Stimulated activated CD4-positive, alpha-beta T cell treated with anti-CD3 and anti-CD28 coated beads, Interleukin-1b, Interleukin-23, amount 100 ng/mL, for 48 hours (primary cell): Measurements from ENCODE around the gene EXOC6B.
A peak's percentile ranks its signal among the peaks of the same experiment; 100 is the strongest.

Source experiments
- DNase-seq: peaks from one replicate; pipeline ENCODE4 v3.0.0-alpha.2; 2020

EXOC6B gene

DNA sequence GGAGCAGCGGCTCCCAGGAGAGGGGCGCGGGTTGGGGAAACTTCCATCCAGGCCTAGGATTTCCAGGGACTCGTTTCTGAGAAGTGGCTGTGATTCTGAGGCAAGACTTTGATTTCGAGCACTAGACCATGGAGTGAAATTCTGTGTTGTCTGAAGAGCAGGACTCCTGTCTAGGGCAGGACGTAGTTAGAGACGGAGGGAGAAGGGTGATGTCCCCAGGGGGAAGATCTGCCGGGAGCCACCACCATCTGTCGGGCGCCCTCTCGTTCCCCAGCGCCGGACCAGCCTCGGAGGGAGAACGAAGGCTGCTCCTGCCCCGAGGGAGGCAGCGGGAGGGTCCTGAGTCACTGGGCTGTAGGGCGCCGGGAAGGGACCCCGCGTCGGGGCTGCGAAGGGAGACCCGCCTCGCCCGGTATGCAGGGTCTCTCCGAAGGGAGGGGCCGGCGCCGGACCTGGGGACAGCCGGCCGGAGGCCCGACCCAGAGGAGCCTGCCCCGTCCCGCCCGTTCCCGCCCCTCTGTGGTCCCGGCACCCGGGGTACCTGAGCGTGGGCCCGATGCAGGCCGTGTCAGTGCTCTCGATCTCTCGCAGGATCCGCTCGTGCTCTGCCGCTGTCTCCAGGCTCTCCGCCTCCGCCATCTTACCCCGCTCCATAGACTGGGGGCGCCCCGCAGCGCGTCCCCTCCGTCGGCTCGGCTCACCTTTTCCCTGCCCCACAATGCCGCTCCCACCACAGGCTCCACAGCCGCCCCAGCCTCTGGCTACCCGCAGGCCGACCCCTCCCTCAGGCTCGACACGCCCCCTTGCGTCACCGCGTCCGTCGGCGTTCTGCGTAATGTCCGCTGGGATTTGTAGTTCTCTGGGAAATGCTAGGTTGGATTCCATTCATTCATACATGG lies at the start of gene EXOC6B:
EXOC6B (minus strand) TSS at position 777 of the 899 bp plus-strand sequence.
- peak; percentile 84 for DNase-seq

DNA sequence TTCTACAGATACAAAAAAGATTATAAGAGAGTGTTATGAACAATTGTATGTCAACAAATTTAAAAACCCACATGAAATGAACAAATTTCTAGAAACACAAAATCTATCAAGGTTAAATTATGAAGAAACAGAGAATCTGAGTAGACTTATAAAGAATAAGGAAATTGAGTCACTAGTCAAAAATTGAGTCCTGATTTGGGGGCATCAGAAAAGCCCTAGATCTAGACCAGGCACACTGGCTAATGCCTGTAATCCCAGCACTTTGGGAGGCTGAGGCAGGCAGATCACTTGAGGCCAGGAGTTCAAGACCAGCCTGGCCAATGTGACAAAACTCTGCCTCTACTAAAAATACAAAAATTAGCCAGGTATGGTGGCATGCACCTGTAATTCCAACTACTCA lies 46.0 kb upstream of the EXOC6B start:
- no peak for DNase-seq

DNA sequence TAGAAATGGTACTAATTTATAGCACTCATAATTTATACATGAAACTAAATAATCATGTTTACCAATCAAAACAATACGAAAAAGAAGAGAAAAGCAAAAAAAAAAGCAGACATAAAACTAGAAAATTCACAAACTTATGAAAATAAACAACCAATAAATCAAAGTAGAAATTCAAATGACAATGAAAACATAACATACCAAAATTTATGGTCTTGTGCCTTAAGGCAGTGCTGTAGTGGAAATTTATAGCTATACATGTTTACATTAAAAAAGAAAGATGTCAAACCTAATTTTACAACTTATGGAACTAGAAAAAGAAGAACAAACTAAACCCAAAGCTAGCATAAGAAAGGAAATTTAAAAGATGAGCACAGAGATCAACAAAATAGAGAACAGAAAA lies 45.2 kb upstream of the EXOC6B start:
- DNase-seq = no peak

DNA sequence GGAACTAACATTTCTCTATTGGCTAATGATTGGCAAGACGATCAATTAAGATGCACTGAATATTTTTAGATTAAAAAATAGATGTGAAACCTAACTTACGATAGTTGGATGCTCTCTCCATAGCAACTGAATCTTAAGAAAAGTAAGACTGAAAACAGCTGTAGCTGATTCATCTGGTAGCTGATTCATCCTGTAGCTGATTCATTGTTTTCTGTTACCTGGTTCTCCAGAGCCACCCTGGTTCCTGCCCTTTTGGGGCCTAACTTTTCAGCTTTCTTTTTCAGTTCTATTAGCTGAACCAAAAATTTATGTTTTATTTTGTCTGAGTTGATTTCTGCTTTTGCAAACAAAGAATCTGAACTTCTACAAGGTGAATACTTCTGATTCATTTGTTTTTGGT lies 38.7 kb upstream of the EXOC6B start:
- peak; percentile 32 for DNase-seq

DNA sequence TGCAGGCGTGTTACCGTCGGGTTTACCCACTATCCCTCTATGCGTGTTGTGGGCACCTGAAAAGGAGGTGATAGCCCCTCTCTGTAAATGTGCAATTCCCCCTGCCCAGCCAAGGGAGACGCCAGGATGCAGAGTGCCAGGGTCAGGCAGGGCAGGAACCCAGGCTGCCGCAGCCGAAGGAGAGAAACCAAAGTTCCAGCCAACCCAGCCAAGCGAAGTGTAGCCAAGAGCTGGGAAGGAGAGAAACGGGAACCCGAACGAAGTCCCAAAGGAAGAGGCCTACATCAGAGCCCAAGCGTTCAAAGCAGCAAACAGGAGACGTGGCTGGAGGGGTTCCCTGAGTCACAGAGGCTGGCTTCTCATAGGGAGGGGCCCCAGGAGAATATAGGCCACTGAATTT lies 37.2 kb upstream of the EXOC6B start:
- no peak for DNase-seq

DNA sequence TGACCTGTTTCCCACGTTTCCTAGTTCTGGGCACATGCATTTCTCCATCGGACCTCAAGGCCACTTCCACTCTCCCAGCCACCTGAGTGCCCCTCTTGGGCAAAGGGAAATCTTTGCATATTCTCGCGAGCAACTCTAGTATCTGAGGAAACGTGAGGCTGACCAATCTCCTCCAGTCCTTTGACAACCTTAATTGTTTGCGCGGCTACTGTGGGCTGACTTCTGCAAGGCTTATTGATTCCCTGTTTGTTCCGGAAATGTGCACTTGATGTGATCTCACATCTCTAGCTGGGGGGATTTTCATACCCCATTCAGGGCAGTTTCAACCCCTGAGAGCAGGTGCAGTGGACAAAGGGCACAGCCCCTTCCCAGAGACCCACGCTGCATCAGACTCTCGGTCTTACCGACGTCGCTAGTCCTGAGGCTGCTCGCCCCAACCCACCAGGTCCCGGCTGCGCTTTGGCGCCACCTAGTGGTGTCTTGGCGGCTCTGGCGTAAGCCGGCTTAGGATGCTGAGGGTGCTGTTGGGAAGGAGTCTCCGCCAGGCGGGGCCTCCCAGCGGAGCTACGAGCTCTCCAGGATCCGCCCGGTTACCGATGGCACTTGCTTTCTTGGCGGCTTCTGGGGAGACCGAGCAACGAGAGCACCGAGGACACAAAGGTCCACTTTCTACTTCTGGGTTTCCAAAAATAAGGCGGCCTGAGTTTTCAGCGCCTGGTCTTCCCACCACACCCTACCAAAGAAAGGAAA lies 36.6 kb upstream of the EXOC6B start:
- peak; percentile 86 for DNase-seq

DNA sequence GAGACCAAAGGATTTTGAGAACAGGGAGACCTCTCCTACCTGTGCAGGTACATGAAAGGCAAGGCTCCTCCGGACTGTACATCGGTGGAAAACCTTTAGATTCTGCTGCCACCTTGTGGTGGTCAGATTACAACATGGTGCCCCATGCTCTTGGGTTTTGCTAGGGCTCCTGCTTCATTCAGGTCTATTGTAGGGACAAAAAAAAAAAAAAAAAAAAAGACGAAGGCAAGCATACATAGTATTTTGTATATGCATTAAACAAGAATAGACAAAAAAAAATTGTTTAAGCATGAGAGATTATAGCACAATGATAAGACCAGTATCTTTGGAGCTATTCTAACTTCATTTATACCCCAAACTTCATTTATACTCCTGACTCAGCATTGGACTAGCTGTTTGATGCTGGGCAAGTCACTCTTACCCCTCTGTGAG lies 34.0 kb upstream of the EXOC6B start:
- peak; percentile 50 for DNase-seq

DNA sequence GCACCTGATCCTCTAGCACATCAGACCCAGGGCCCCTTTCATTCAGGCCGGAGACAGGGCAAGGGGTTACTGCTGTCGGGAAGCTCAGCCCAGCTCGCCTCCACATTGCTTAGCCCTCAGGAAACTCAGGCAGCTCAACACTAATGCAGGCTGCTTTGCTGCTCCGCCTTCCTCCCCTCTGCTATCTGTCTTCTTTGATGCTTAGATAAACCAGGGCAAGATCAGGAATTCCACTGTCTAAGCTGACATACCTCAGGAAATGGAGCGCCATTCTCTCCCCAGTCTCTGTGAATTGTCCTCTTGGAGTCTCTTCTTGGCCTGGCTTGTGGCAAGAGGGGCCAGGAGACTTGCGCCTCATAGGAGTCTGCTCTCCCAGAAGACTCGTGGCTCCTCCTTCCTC lies 25.5 kb upstream of the EXOC6B start:
- DNase-seq = no peak

DNA sequence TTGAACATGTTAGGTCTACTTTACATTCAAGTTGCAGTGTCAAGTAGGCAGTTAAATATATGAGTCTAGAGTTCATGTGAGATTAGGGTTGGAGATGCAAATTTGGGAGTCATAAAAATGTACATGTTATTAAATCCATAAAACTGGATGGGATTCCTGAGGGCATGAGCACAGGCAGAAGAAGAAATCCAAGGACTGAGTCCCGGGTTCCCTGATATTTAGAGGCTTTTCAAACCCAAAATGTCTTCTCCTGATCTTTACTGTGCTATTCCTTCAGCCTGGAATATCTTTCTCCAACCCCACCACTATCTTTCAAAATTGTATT lies 23.3 kb upstream of the EXOC6B start:
- no peak for DNase-seq

DNA sequence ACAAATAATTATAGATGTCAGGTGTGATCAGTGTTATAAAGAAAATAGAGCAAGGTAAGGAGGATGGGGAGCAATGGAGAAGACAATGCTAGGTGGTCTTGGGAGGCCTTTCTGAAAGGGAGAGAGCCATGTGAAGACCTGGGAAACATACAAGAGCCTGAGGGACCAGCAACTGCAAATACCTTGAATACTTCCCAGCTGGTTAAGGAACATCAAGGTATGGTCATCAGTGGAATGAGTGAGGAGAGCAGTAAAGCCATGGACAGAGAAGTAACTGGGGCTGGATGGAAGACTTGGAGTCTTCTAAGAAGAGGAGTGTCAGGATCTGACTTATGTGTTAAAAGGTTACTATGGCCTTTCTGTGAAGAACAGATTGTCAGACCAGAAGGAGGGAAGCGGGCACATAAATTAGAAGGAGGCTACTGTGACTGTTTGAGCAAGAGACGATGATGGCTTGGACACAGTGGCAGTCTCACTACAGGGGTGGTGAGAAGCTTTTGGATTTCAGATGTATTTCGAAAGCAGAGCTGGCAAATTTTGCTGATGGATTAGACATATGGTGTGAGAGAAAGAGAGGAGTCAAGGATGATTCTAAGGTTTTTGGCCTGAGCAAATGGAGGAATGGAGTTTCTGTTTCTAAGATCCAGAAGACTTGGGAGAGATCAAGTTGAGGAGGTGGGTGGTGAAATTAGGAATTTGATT lies 22.8 kb upstream of the EXOC6B start:
- no peak for DNase-seq

DNA sequence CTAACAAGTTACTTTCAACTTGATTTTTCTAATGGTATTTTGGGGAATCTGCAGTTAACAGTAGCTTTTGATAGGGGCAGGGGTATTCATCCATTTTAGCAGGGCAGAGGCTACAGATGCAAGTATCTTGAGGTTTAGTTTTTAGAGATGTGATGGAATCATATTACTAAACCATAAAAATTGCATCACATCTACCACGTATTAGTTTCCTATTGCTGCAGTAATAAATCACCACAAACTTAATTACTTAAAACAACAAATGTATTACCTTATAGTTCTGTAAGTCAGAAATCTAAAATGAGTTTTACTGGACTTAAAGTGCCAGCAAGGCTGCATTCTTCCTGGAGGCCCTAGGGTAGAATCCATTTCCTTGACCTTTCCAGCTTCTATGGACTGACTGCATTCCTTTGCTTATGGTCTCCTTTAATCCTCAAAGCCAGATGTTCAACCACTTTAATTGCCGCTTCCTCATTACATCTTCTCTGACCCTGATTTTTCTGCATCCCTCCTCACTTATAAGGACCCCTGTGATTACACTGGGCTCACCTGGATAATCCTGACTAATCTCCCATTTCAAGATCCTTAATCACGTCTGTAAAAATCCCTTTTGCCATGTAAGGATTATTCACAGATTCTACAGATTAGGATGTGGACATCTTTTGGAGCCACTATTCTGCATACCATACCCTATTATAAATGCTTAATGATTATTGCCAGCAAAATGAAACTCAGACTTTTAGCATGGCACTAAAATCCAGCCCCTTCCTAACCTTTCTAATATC lies 21.9 kb upstream of the EXOC6B start:
- DNase-seq = no peak

DNA sequence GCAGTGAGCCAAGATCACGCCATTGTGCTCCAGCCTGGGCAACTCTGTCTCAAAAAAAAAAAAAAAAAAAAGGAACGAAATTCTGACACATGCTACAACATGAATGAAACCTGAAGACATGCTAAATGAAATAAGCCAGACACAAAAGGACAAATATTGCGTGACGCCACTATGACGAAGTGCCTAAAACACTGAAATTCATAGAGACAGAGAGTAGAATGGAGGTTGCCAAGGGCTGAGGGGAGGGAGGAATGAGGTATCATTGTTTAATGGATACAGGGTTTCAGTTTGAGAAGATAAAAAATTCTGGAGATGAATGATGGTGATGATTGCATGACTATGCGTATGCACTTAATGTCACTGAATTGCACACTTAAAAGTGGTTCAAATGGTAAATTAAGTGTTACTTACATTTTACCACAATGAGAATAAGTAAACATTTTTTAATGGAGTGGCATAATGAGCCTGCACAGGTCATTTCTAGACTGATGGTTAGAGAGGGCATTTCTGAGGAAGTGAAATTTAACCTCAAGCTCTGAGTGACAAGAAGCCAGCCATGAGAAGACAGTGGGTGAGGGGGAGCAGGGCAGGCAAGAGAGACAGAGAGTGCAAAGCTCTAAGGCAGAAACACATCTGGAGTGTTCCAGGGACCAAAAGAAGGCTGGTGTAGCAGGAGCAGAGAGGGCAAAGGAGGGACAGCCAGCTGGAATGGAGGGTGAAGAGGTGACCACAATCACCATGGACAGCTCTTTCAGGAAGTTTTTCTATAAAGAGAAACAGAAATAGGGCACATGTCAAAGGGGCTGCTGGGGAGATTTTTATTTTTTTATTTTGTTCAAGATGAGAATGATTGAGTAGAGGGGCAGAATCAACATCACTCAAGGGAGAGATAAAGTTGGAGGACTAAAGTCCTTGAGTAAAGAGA lies 20.6 kb upstream of the EXOC6B start:
- DNase-seq = no peak

DNA sequence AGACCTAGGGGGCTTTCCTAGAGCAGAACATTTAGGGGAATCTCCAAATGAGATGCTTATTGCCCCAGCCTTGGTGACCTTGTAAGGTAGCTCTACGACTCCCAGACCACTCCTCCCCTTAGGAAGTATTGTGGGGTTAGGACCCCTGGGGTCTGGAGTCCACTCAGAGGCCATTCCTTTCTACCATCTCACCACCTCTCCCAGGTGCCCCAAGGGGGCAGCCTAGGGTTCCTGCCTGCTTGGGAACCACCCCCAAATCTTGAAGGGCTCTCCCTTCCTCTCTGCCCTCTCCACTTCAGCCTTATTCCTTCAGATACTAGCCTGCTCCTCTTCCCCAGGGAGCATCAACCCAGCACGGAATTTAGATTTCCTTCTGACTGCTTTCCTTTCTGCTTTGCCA lies 17.5 kb upstream of the EXOC6B start:
- DNase-seq = no peak

DNA sequence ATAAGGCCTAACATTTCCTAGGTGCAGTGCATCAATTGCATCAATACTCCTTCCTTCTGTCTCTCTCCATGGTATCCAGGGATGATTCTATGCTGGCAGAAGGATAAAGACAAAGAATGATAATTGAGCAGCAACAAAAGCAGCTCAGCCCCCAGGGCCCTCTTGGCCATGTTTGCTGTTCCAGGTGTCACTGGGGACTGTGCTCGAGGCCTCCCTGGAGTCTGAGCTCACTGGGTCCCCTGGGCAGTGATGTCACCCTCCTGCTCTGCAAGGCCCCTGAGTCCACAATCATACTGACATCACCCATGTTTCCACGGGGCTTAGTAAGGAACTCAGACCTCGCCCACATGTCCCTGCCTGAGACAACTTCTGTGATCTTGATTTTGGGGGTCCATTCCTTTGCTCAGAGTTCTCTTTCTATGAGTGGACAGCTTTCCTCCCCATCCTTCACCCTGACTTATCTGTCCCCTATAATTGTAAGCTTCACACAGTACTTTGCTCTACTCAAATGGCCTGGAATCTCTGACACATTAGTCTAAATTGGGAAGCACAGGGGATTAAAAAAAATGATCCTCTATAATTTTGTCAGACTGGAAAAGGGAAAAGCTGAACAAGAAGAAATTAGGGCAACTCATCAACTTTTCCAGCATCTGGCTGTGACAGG lies 15.8 kb upstream of the EXOC6B start:
- no peak for DNase-seq

DNA sequence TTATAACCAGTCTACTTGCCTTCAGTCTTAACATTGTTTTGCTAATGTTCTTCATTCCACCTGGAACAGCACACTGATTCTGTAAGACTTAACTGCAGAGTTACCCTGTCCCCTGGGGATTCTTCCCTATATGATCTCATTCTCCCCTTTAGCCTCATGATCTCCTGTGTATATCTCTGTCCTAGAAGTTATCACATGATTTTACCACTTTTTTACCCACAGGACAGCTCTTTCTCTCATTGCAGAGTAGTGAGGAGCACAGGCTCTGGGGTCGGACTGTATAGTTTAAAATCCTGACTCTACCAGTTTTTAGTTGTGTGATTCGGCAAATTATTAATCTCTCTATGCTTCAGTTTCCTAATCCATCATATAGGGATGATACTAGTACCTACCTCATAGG lies 14.2 kb upstream of the EXOC6B start:
- DNase-seq = no peak

DNA sequence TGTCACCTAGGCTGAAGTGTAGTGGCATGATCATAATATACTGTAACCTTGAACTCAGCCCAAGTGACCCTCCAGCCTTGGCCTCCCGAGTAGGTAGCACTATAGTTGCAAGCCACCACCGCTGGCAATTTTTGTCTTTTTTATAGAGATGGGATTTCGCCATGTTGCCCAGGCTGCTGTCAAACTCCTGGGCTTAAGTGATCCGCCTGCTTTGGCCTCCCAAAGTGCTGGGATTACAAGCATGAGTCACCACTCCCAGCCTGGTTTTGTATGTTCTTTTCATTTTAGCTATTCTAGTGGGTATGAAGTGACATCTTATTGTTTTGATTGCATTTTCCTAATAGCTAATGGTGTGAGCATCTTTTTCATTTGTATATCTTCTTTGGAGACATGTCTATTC lies 11.3 kb upstream of the EXOC6B start:
- no peak for DNase-seq

DNA sequence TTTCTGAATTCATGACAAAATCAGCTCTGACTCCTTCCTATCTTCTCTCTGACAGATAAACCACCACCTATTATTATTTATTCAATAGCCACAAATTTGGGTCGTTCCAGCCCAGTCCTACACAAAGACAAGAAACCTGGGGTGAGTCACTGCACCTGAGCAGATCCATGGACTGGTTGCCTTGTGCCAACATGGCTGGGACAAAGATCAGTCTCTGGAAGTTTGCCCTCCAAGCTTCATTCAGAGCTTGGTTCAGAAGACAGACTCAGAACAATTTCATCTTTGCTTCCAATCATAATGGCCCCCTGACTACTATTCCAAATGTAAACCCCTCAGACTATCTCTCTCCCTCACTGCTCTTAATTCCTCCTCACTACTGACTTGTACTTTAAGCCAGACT lies 9.6 kb upstream of the EXOC6B start:
- no peak for DNase-seq

DNA sequence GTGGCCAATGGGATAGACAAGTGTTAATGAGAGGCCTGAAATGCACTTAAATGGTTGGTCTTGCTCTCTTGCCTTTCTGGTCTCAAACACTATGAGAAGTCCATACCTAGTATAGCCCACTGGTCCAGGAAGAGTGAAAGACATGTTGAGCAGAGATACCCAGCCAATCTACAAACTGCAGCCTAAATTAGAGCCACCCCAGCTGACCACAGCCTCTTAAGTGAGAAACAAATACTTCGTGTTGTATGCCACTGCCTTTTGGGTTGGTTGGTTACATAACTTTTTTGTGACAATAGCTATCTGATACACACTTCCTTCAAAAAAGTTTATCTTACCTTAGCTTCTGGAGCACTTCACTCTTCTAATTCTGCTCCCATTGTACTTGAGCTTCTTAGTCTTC lies 8.8 kb upstream of the EXOC6B start:
- DNase-seq = no peak

DNA sequence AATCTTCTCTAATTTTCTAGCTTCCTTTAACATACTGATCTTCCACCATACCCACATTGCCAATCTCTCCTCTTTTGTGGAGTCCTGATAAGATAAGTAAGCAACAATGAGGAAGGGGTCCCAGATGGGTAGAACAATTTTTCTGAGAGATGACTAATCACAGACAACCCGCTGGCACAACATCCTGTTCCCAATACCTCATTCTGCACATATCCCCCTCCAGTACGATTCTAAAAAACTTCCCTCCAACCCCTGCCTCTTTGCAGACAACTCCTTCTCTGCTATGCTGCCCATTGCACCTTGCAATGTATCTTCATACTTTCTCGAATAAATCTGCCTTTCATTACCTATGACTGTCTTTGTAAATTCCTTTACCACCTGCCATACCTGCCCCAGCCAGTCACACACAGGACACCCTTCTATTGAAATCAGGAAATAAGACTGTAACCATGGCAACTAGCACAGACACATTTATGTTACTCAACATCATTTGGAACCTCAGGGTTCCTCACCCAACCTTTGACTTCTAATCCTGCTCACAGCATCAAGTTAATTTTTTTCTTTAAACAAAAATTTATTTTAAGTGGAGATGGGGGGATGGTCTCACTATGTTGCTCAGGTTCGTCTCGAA lies 7.4 kb upstream of the EXOC6B start:
- DNase-seq = no peak

DNA sequence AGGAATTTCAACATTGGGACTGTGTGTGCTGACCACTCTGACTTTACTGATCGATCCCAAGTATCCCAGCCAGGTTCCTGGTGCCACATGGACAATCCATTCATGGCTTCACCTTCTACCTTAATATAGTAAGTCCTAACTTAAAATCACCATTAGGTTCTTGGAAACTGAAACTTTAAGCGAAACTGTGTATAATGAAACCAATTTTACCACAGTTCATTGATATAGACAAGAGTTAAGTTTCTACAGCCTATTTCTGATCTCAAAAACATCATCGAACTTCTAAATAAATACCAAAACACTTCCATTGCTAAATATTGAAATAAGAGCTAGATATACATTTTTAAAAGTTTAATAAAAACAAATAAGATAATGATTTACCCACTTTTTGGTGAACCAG lies 4.4 kb upstream of the EXOC6B start:
- no peak for DNase-seq
